Activated naive CD4-positive, alpha-beta T cell treated with anti-CD3 and anti-CD28 coated beads, Interleukin-2, amount 50 U/mL, for 24 hours (primary cell): ENCODE results near the gene HSPA4.
"Not testable (repeated sequence)": the region's sequence is repeated elsewhere in the genome, so short reads cannot be mapped to it uniquely, and the experiment has no call there.

ENCODE experiments used
- H3K27ac Mint-ChIP-seq: one replicate; pipeline ENCODE4 v1.8.0; 2021; ENCODE audit warnings: mild to moderate bottlenecking, mixed read lengths
- H3K27me3 Mint-ChIP-seq: one replicate; pipeline ENCODE4 v1.8.0; 2021; ENCODE audit warnings: mixed read lengths
- H3K36me3 Mint-ChIP-seq: one replicate; pipeline ENCODE4 v1.8.0; 2021; ENCODE audit warnings: mixed read lengths
- H3K4me1 Mint-ChIP-seq: one replicate; pipeline ENCODE4 v1.8.0; 2021; ENCODE audit warnings: mixed read lengths
- H3K4me3 Mint-ChIP-seq: one replicate; pipeline ENCODE4 v1.8.0; 2021; ENCODE audit warnings: mild to moderate bottlenecking, mixed read lengths
- H3K9me3 Mint-ChIP-seq: one replicate; pipeline ENCODE4 v1.8.0; 2021; ENCODE audit warnings: mixed read lengths

Gene HSPA4

DNA sequence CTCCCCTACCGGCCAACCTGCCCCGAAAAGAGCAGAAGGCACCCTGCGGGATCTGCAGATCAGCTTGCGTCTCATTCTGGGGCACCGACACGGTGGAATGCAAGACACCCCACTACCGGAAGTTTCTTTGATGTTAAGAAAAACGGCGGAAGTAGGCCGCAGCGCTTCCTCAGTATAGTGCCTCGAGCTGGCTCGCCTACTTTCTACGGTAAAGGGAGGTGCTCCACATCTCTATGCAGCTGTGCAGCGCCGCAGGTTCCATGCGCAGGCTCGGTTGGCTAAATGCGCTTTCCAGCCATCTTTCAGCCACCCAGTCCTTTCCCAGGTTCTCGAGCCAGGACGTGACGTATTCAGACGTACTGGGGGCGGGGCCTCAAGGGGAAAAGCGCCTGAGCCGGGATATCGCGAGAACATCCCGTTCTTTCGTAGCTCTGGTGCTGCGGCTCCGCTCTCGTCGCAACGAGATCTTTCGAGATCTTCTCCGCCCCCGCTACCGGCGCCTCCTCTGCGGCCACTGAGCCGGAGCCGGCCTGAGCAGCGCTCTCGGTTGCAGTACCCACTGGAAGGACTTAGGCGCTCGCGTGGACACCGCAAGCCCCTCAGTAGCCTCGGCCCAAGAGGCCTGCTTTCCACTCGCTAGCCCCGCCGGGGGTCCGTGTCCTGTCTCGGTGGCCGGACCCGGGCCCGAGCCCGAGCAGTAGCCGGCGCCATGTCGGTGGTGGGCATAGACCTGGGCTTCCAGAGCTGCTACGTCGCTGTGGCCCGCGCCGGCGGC is at the start of gene HSPA4:
TSS of gene HSPA4 (plus strand) at position 472 of the 775 bp plus-strand sequence. CDS start at position 710, 238 bp downstream.
- Mint-ChIP-seq H3K27me3 (no peaks in the 10 kb centered on the region), H3K9me3 (no peaks in the 10 kb centered on the region), H3K27ac (peak within 1 kb of the TSS; percentile 95), H3K36me3 (peaks cover 1% of the 10 kb centered on the region), H3K4me1 (peaks cover 66% of the 10 kb centered on the region), H3K4me3 (peak within 1 kb of the TSS; percentile 90)

GRCh38 chr5:133006653-133007052 is 45.2 kb upstream of the HSPA4 start:
- no peak overlapping the region for H3K4me3 Mint-ChIP-seq
- no peaks in the 10 kb centered on the region for H3K9me3 Mint-ChIP-seq
- no peaks in the 10 kb centered on the region for H3K4me1 Mint-ChIP-seq
- H3K27me3 Mint-ChIP-seq = no peaks in the 10 kb centered on the region
- H3K27ac Mint-ChIP-seq = no peak overlapping the region
- H3K36me3 Mint-ChIP-seq = peaks cover 3% of the 10 kb centered on the region

DNA sequence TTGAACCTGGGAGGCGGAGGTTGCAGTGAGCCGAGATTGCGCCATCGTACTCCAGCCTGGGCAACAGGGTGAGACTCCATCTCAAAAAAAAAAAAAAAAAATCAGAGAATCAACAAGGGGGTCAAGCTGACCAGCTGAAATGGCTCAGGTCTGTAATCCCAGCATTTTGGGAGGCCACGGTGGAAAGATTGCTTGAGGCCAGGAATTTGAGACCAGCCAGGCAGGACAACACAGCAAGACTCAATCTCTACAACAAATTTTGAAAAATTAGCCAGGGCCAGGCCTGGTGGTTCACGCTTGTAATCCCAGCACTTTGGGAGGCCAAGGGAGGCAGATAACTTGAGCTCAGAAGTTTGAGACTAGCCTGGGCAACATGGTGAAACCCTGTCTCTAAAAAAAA is 43.4 kb upstream of the HSPA4 start:
- not testable (repeated sequence) for H3K27me3 Mint-ChIP-seq, H3K9me3 Mint-ChIP-seq, H3K4me1 Mint-ChIP-seq, H3K36me3 Mint-ChIP-seq, H3K4me3 Mint-ChIP-seq, H3K27ac Mint-ChIP-seq

GRCh38 chr5:133015466-133015865 is 36.3 kb upstream of the HSPA4 start:
- Mint-ChIP-seq H3K27ac (no peak overlapping the region), H3K9me3 (no peaks in the 10 kb centered on the region), H3K36me3 (peaks cover 14% of the 10 kb centered on the region), H3K4me3 (no peak overlapping the region), H3K4me1 (peaks cover 4% of the 10 kb centered on the region), H3K27me3 (no peaks in the 10 kb centered on the region)

GRCh38 chr5:133017964-133018363 is 33.8 kb upstream of the HSPA4 start:
- Mint-ChIP-seq H3K27me3 (no peaks in the 10 kb centered on the region), H3K27ac (no peak overlapping the region), H3K4me1 (peaks cover 9% of the 10 kb centered on the region), H3K9me3 (no peaks in the 10 kb centered on the region), H3K4me3 (no peak overlapping the region), H3K36me3 (peaks cover 12% of the 10 kb centered on the region)

DNA sequence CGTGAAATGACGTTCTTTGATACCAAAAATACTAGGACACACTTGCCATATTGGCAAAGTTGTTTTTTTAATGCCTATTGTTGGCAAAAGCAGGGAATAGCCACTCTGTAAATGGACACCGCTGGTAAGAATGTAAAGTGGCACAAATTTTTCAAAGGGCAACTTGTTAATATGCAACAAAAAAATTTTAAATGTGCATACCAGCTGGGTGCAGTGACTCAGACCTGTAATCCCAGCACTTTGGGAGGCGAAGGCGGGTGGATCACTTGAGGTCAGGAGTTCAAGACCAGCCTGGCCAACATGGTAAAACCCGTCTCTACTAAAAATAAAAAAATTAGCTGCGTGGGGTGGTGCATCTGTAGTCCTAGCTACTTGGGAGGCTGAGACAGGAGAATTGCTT is 32.3 kb upstream of the HSPA4 start:
- H3K27me3 Mint-ChIP-seq, H3K9me3 Mint-ChIP-seq, H3K27ac Mint-ChIP-seq, H3K4me3 Mint-ChIP-seq: not testable (repeated sequence)
- H3K4me1 Mint-ChIP-seq = peaks cover 15% of the 10 kb centered on the region
- peaks cover 12% of the 10 kb centered on the region for H3K36me3 Mint-ChIP-seq

- Mint-ChIP-seq H3K27me3 (no peaks in the 10 kb centered on the region), H3K36me3 (no peaks in the 10 kb centered on the region), H3K4me1 (peaks cover 31% of the 10 kb centered on the region), H3K27ac (peak within 1 kb of the TSS; percentile 96), H3K9me3 (no peaks in the 10 kb centered on the region), H3K4me3 (peak within 1 kb of the TSS; percentile 95)
Measured at GRCh38 chr5:133025804-133026663, 25.8 kb upstream of the HSPA4 start, which contains the start of gene ZCCHC10. Gene ZCCHC10, minus strand, starts transcription at chr5:133026549. Its CDS starts 12 bp downstream, at chr5:133026537.

- Mint-ChIP-seq H3K27me3 (no peaks in the 10 kb centered on the region), H3K4me3 (peak overlapping the region; percentile 95), H3K9me3 (no peaks in the 10 kb centered on the region), H3K4me1 (peaks cover 31% of the 10 kb centered on the region), H3K27ac (peak overlapping the region; percentile 53), H3K36me3 (no peaks in the 10 kb centered on the region)
Measured at GRCh38 chr5:133026664-133027153, 25.1 kb upstream of the HSPA4 start.

DNA sequence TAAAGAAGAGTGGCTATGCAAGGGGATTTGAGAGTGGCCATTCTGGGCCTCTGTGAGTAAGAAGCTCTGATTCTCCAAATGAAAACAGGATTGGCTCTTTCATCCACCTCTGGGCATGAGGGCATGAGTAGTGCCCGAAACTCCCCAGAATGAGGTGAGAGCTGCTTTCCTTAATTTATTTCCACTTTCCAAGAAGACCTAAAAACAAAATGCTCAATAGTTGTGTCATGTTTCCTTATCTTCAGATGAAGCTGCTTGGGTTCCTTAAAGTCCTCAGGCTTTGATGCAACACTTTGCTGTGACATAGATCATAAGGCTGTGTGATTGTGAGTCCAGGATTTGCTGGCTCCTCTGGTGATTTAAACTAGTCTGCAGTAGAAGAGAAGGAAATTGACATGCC is 22.4 kb upstream of the HSPA4 start:
- H3K36me3 Mint-ChIP-seq = no peaks in the 10 kb centered on the region
- H3K4me1 Mint-ChIP-seq = peaks cover 19% of the 10 kb centered on the region
- H3K9me3 Mint-ChIP-seq = no peaks in the 10 kb centered on the region
- H3K27ac Mint-ChIP-seq = no peak overlapping the region
- H3K27me3 Mint-ChIP-seq = no peaks in the 10 kb centered on the region
- no peak overlapping the region for H3K4me3 Mint-ChIP-seq

GRCh38 chr5:133030343-133031005 is 21.3 kb upstream of the HSPA4 start:
- no peak overlapping the region for H3K4me3 Mint-ChIP-seq
- H3K36me3 Mint-ChIP-seq = no peaks in the 10 kb centered on the region
- no peaks in the 10 kb centered on the region for H3K27me3 Mint-ChIP-seq
- no peak overlapping the region for H3K27ac Mint-ChIP-seq
- no peaks in the 10 kb centered on the region for H3K9me3 Mint-ChIP-seq
- peaks cover 11% of the 10 kb centered on the region for H3K4me1 Mint-ChIP-seq

- H3K4me3 Mint-ChIP-seq = no peak overlapping the region
- no peaks in the 10 kb centered on the region for H3K9me3 Mint-ChIP-seq
- no peaks in the 10 kb centered on the region for H3K36me3 Mint-ChIP-seq
- H3K27me3 Mint-ChIP-seq = no peaks in the 10 kb centered on the region
- no peak overlapping the region for H3K27ac Mint-ChIP-seq
- no peaks in the 10 kb centered on the region for H3K4me1 Mint-ChIP-seq
Measured at GRCh38 chr5:133032852-133033742, 18.7 kb upstream of the HSPA4 start.

DNA sequence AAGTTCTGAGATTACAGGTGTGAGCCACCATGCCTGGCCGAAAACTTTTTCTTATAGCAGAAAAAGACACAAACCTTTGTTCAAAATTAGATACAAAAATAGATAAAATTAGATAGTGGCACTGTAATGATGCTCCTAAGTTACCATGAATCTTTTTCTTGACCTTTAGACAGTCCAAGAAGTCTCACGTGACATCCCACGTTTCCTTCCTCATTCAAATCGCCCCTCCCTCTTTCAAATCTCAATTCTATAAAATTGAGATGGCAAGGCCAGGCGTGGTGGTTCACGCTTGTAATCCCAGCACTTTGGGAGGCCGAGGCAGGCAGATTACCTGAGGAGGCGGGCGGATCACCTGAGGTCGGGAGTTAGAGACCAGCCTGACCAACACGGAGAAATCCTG is 17.7 kb upstream of the HSPA4 start:
- no peaks in the 10 kb centered on the region for H3K36me3 Mint-ChIP-seq
- no peaks in the 10 kb centered on the region for H3K27me3 Mint-ChIP-seq
- no peaks in the 10 kb centered on the region for H3K9me3 Mint-ChIP-seq
- no peak overlapping the region for H3K27ac Mint-ChIP-seq
- no peak overlapping the region for H3K4me3 Mint-ChIP-seq
- no peaks in the 10 kb centered on the region for H3K4me1 Mint-ChIP-seq

DNA sequence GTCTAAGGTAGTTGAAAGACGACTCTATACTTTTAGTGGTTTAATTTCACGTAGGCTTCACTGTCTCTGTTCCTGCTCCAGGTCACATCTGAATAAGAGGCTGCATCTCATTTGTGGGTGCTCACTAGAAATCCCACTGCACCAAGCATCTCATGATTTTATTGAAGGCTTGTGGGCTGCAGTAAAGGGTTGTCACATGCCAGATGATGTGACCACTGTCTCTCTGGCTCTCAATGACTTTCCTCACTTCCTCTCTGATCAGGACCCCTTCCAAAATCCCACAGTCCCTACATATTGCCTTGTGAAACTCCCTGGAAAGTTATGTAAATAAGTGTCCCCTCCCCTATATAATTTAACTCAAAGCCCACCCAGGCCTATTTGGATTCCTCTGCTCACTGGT is 16.6 kb upstream of the HSPA4 start:
- no peak overlapping the region for H3K27ac Mint-ChIP-seq
- no peaks in the 10 kb centered on the region for H3K27me3 Mint-ChIP-seq
- no peaks in the 10 kb centered on the region for H3K36me3 Mint-ChIP-seq
- no peak overlapping the region for H3K4me3 Mint-ChIP-seq
- H3K4me1 Mint-ChIP-seq = no peaks in the 10 kb centered on the region
- H3K9me3 Mint-ChIP-seq = no peaks in the 10 kb centered on the region

- H3K9me3 Mint-ChIP-seq, H3K4me1 Mint-ChIP-seq, H3K36me3 Mint-ChIP-seq, H3K27me3 Mint-ChIP-seq, H3K27ac Mint-ChIP-seq, H3K4me3 Mint-ChIP-seq: not testable (repeated sequence)
Measured at GRCh38 chr5:133036677-133037076, 15.1 kb upstream of the HSPA4 start.
